ENCODE data around the gene SACM1L. TPM values are rescaled to one million over a fixed set of nuclear protein-coding genes. Genes with fewer than 3 reads are reported as not detected.
A peak's percentile ranks its signal among the peaks of the same experiment; 100 is the strongest.

The SACM1L gene
- total and polyA plus RNA-seq, 2 of the 13 experiments (the other 11 are each of a cell fraction or from before 2014, with no cell fraction given) = 15.1 to 27.8 TPM

DNA sequence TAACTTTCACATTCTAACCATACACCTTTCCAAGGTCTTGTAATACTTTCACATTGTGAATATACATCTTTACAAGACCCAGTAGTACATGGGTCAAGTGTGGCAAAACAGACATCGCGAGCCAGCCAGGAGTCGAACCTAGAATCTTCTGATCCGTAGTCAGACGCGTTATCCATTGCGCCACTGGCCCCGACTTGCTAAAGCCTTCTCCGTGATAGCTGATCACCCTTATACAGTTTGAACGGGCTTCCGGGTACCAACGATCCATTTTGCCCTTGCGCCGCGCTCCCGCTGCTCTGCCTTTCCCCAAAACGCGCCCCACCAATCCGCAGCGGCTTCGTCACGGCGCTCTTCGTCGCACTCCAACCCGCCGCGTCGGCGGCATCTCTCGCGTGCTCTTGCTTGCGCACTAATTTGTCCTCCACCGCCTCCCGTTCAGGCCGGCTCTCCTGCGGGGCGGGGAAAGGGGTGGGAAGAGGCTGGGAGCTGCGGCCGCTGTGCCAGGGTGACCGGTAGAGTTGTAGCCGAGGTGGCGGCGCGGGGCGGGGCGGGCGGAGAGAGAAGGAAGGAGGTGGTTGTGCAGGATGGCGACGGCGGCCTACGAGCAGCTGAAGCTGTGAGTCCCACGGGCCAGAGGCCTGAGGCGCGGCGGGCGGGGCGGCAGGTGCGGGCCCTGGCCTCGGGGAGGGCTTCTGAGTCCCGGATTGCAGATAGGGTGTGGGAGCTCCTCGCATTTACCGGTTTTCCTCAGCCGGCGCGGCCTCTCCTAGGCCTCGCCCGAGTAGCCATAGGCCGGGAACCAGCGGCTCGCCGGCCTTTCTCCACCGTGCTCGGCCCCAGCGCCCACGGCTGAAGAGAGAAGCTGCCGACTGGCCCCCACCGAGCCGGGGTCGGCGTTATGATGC lies at the start of gene SACM1L (continued):
- TF ChIP-seq, protein P1, sequence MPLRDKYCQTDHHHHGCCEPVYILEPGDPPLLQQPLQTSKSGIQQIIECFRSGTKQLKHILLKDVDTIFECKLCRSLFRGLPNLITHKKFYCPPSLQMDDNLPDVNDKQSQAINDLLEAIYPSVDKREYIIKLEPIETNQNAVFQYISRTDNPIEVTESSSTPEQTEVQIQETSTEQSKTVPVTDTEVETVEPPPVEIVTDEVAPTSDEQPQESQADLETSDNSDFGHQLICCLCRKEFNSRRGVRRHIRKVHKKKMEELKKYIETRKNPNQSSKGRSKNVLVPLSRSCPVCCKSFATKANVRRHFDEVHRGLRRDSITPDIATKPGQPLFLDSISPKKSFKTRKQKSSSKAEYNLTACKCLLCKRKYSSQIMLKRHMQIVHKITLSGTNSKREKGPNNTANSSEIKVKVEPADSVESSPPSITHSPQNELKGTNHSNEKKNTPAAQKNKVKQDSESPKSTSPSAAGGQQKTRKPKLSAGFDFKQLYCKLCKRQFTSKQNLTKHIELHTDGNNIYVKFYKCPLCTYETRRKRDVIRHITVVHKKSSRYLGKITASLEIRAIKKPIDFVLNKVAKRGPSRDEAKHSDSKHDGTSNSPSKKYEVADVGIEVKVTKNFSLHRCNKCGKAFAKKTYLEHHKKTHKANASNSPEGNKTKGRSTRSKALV (CRISPR knock-in tag; IDR thresholded peaks at IDR 0.05) = peak; percentile 82; the same call in 1 of the 2 replicates
- peak; percentile 75; the same call in 1 of the 2 replicates for TF ChIP-seq ETV5 (CRISPR knock-in tag; IDR thresholded peaks at IDR 0.05; ENCODE audit: borderline replicate concordance)
- TF ChIP-seq HDAC6 (IDR thresholded peaks at IDR 0.05; ENCODE audit: low read depth, low read length) = no peak
- no peak for TF ChIP-seq TCF12 (IDR thresholded peaks at IDR 0.05)
- peak; percentile 18; the same call in 1 of the 2 replicates for TF ChIP-seq TCF12 (CRISPR knock-in tag; IDR thresholded peaks at IDR 0.05)
- no peak for TF ChIP-seq DPF2 (CRISPR knock-in tag; IDR thresholded peaks at IDR 0.05; ENCODE audit: borderline replicate concordance, low read depth)
- TF ChIP-seq, protein P2, sequence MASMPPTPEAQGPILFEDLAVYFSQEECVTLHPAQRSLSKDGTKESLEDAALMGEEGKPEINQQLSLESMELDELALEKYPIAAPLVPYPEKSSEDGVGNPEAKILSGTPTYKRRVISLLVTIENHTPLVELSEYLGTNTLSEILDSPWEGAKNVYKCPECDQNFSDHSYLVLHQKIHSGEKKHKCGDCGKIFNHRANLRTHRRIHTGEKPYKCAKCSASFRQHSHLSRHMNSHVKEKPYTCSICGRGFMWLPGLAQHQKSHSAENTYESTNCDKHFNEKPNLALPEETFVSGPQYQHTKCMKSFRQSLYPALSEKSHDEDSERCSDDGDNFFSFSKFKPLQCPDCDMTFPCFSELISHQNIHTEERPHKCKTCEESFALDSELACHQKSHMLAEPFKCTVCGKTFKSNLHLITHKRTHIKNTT (CRISPR knock-in tag; IDR thresholded peaks at IDR 0.05) = peak; percentile 79; the same call in 1 of the 2 replicates
- TF ChIP-seq, protein P3, sequence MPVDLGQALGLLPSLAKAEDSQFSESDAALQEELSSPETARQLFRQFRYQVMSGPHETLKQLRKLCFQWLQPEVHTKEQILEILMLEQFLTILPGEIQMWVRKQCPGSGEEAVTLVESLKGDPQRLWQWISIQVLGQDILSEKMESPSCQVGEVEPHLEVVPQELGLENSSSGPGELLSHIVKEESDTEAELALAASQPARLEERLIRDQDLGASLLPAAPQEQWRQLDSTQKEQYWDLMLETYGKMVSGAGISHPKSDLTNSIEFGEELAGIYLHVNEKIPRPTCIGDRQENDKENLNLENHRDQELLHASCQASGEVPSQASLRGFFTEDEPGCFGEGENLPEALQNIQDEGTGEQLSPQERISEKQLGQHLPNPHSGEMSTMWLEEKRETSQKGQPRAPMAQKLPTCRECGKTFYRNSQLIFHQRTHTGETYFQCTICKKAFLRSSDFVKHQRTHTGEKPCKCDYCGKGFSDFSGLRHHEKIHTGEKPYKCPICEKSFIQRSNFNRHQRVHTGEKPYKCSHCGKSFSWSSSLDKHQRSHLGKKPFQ (CRISPR knock-in tag; IDR thresholded peaks at IDR 0.05; ENCODE audit: insufficient replicate concordance) = peak; percentile 85
- TF ChIP-seq ZNF572 (CRISPR knock-in tag; IDR thresholded peaks at IDR 0.05) = peak; percentile 88; the same call in 1 of the 2 replicates
- TF ChIP-seq, protein P4, sequence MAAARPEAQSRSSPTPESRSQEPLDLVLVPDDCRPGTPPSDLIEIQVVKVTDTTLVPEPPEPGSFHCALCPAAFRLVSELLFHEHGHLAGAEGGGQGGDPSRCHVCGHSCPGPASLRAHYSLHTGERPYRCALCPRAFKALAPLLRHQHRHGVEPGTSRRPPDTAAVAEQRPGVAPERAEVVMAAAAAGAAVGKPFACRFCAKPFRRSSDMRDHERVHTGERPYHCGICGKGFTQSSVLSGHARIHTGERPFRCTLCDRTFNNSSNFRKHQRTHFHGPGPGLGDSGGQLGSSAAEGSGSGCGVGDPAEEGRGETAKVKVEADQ (CRISPR knock-in tag; IDR thresholded peaks at IDR 0.05; ENCODE audit: borderline replicate concordance) = peak; percentile 93; the same call in 1 of the 2 replicates
- TF ChIP-seq, protein P5, sequence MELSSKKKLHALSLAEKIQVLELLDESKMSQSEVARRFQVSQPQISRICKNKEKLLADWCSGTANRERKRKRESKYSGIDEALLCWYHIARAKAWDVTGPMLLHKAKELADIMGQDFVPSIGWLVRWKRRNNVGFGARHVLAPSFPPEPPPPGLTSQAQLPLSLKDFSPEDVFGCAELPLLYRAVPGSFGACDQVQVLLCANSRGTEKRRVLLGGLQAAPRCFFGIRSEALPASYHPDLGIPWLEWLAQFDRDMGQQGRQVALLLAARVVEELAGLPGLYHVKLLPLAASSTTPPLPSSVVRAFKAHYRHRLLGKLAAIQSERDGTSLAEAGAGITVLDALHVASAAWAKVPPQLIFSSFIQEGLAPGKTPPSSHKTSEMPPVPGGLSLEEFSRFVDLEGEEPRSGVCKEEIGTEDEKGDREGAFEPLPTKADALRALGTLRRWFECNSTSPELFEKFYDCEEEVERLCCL (CRISPR knock-in tag; IDR thresholded peaks at IDR 0.05; ENCODE audit: borderline replicate concordance) = 0 out of 2 replicates have a peak, but pooled peaks have one; percentile 44
- TF ChIP-seq ZFP82 (CRISPR knock-in tag; IDR thresholded peaks at IDR 0.05; ENCODE audit: borderline replicate concordance) = no peak
- TF ChIP-seq REXO4 (CRISPR knock-in tag; IDR thresholded peaks at IDR 0.05; ENCODE audit: borderline replicate concordance) = no peak
- TF ChIP-seq, protein P6, sequence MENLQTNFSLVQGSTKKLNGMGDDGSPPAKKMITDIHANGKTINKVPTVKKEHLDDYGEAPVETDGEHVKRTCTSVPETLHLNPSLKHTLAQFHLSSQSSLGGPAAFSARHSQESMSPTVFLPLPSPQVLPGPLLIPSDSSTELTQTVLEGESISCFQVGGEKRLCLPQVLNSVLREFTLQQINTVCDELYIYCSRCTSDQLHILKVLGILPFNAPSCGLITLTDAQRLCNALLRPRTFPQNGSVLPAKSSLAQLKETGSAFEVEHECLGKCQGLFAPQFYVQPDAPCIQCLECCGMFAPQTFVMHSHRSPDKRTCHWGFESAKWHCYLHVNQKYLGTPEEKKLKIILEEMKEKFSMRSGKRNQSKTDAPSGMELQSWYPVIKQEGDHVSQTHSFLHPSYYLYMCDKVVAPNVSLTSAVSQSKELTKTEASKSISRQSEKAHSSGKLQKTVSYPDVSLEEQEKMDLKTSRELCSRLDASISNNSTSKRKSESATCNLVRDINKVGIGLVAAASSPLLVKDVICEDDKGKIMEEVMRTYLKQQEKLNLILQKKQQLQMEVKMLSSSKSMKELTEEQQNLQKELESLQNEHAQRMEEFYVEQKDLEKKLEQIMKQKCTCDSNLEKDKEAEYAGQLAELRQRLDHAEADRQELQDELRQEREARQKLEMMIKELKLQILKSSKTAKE (CRISPR knock-in tag; IDR thresholded peaks at IDR 0.05; ENCODE audit: borderline replicate concordance) = peak; percentile 37; the same call in 1 of the 2 replicates
- TF ChIP-seq ZNF720 (CRISPR knock-in tag; IDR thresholded peaks at IDR 0.05) = no peak
- TF ChIP-seq, protein P7, sequence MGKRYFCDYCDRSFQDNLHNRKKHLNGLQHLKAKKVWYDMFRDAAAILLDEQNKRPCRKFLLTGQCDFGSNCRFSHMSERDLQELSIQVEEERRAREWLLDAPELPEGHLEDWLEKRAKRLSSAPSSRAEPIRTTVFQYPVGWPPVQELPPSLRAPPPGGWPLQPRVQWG (CRISPR knock-in tag; IDR thresholded peaks at IDR 0.05; ENCODE audit: borderline replicate concordance, low read depth) = no peak
- TF ChIP-seq ZEB1 (IDR thresholded peaks at IDR 0.05; ENCODE audit: insufficient replicate concordance, low read depth) = no peak
